HepG2 (cell line): ENCODE data around the gene RABGGTA. TPM values are rescaled to one million over a fixed set of nuclear protein-coding genes. Genes with fewer than 3 reads are reported as not detected.

Experiments
- BRF2 ChIP-seq: sonication (generic); formaldehyde crosslinking; IDR thresholded peaks from 2 replicates; pipeline ENCODE4 v1.8.1; 2022; ENCODE audit warnings: mild to moderate bottlenecking, missing genetic modification reagents
- CREBL2 ChIP-seq: sonication (generic); formaldehyde crosslinking; IDR thresholded peaks from 2 replicates; pipeline ENCODE4 v1.8.1; 2023; ENCODE audit warnings: missing genetic modification reagents, mild to moderate bottlenecking, borderline replicate concordance
- ELF4 ChIP-seq: sonication (generic); formaldehyde crosslinking; IDR thresholded peaks from 2 replicates; pipeline ENCODE4 v1.5.0; 2020; ENCODE audit warnings: missing genetic modification reagents, mild to moderate bottlenecking, moderate library complexity, borderline replicate concordance
- MAFF ChIP-seq: IDR thresholded peaks from 2 replicates; pipeline ENCODE4 v1.6.1; 2011; ENCODE audit warnings: low read depth, low read length, improper control_type of control experiment
- MAFG ChIP-seq: sonication (generic); formaldehyde crosslinking; IDR thresholded peaks from 2 replicates; pipeline ENCODE4 v1.5.1; 2020; ENCODE audit warnings: mild to moderate bottlenecking, missing genetic modification reagents
- MEIS2 ChIP-seq: sonication (generic); formaldehyde crosslinking; IDR thresholded peaks from 2 replicates; pipeline ENCODE4 v1.9.0; 2021; ENCODE audit warnings: mild to moderate bottlenecking, missing genetic modification reagents
- MLLT10 ChIP-seq: sonication (generic); formaldehyde crosslinking; IDR thresholded peaks from 2 replicates; pipeline ENCODE4 v1.4.0; 2020; ENCODE audit warnings: missing genetic modification reagents
- NCOA5 ChIP-seq: sonication (generic); formaldehyde crosslinking; IDR thresholded peaks from 2 replicates; pipeline ENCODE4 v1.4.0; 2020; ENCODE audit warnings: missing genetic modification reagents
- NFIC ChIP-seq: IDR thresholded peaks from 2 replicates; pipeline ENCODE4 v1.6.1; 2012; ENCODE audit warnings: mild to moderate bottlenecking, low read length, inconsistent platforms
- ONECUT2 ChIP-seq: sonication (generic); formaldehyde crosslinking; IDR thresholded peaks from 2 replicates; pipeline ENCODE4 v1.4.0; 2020; ENCODE audit warnings: missing genetic modification reagents
- PCBP2 ChIP-seq: fragments of 200-400 bp; formaldehyde crosslinking; optimal IDR thresholded peaks from 2 replicates; pipeline ENCODE3; 2018; ENCODE audit warnings: low read length, low read depth; ENCODE audit not compliant: poor library complexity, severe bottlenecking
- SKIL ChIP-seq: sonication (generic); formaldehyde crosslinking; IDR thresholded peaks from 2 replicates; pipeline ENCODE4 v1.8.0; 2022; ENCODE audit warnings: missing genetic modification reagents, mild to moderate bottlenecking, moderate library complexity, borderline replicate concordance
- XBP1 ChIP-seq: sonication (generic); formaldehyde crosslinking; IDR thresholded peaks from 2 replicates; pipeline ENCODE4 v1.5.0; 2020; ENCODE audit warnings: missing genetic modification reagents
- ZMYM4 ChIP-seq: sonication (generic); formaldehyde crosslinking; IDR thresholded peaks from 2 replicates; pipeline ENCODE4 v1.8.1; 2023; ENCODE audit warnings: mild to moderate bottlenecking, missing genetic modification reagents
- polyA plus RNA-seq, 8 experiments: library from polyadenylated mRNA; depleted of rRNA in 3 of 8; stranded (reverse) in 7 of 8; unstranded in 1 of 8; fragments of >200 nt; fragmentation: Illumina TruSeq in 4 of 8; extraction: Trizol in 4 of 8; gene quantifications; 2 replicates each; pipeline versions ENCODE4 v1.2.1 to v1.2.3, GENCODE V29; 2011 to 2016; ENCODE audit warnings: low read depth in 4 of 8, missing spikeins in 1 of 8, mixed read lengths in 1 of 8; ENCODE audit not compliant: insufficient read depth in 1 of 8
- total RNA-seq, 5 experiments: library from RNA; depleted of rRNA; stranded (reverse); fragments of >200 nt; fragmentation: Illumina TruSeq; extraction: Trizol; gene quantifications; 2 replicates each; pipeline ENCODE4 v1.2.3, GENCODE V29; 2016; ENCODE audit warnings: low read depth in 1 of 5
- TF ChIP-seq, protein P1 (sequence below): sonication (generic); formaldehyde crosslinking; IDR thresholded peaks from 2 replicates; pipeline ENCODE4 v1.5.1; 2020; ENCODE audit warnings: mild to moderate bottlenecking, missing genetic modification reagents, moderate library complexity
- TF ChIP-seq, protein P2 (sequence below): sonication (generic); formaldehyde crosslinking; IDR thresholded peaks from 2 replicates; pipeline ENCODE4 v1.5.0; 2020; ENCODE audit warnings: missing genetic modification reagents, mild to moderate bottlenecking, borderline replicate concordance

The RABGGTA gene
- total and polyA plus RNA-seq, 2 of the 13 experiments (the other 11 are each of a cell fraction or from before 2014, with no cell fraction given), result 57.9 to 90.8 TPM

- TF ChIP-seq, protein P1, sequence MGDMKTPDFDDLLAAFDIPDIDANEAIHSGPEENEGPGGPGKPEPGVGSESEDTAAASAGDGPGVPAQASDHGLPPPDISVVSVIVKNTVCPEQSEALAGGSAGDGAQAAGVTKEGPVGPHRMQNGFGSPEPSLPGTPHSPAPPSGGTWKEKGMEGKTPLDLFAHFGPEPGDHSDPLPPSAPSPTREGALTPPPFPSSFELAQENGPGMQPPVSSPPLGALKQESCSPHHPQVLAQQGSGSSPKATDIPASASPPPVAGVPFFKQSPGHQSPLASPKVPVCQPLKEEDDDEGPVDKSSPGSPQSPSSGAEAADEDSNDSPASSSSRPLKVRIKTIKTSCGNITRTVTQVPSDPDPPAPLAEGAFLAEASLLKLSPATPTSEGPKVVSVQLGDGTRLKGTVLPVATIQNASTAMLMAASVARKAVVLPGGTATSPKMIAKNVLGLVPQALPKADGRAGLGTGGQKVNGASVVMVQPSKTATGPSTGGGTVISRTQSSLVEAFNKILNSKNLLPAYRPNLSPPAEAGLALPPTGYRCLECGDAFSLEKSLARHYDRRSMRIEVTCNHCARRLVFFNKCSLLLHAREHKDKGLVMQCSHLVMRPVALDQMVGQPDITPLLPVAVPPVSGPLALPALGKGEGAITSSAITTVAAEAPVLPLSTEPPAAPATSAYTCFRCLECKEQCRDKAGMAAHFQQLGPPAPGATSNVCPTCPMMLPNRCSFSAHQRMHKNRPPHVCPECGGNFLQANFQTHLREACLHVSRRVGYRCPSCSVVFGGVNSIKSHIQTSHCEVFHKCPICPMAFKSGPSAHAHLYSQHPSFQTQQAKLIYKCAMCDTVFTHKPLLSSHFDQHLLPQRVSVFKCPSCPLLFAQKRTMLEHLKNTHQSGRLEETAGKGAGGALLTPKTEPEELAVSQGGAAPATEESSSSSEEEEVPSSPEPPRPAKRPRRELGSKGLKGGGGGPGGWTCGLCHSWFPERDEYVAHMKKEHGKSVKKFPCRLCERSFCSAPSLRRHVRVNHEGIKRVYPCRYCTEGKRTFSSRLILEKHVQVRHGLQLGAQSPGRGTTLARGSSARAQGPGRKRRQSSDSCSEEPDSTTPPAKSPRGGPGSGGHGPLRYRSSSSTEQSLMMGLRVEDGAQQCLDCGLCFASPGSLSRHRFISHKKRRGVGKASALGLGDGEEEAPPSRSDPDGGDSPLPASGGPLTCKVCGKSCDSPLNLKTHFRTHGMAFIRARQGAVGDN (CRISPR knock-in tag), result peak; percentile 100
- peak; percentile 90; the same call in 1 of the 2 replicates for TF ChIP-seq XBP1 (CRISPR knock-in tag)
- TF ChIP-seq MEIS2, result peak; percentile 99
- TF ChIP-seq BRF2 (CRISPR knock-in tag), result peak; percentile 100
- TF ChIP-seq MAFG (CRISPR knock-in tag), result no peak
- no peak for TF ChIP-seq MLLT10 (CRISPR knock-in tag)
- TF ChIP-seq, protein P2, sequence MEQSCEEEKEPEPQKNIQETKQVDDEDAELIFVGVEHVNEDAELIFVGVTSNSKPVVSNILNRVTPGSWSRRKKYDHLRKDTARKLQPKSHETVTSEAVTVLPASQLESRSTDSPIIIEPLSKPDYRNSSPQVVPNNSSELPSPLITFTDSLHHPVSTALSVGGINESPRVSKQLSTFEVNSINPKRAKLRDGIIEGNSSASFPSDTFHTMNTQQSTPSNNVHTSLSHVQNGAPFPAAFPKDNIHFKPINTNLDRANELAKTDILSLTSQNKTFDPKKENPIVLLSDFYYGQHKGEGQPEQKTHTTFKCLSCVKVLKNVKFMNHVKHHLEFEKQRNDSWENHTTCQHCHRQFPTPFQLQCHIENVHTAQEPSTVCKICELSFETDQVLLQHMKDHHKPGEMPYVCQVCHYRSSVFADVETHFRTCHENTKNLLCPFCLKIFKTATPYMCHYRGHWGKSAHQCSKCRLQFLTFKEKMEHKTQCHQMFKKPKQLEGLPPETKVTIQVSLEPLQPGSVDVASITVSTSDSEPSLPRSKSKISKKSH (CRISPR knock-in tag), result peak; percentile 99
- TF ChIP-seq ONECUT2 (CRISPR knock-in tag), result peak; percentile 75
- TF ChIP-seq PCBP2, result no peak
- TF ChIP-seq CREBL2 (CRISPR knock-in tag), result peak; percentile 98
- TF ChIP-seq ELF4 (CRISPR knock-in tag), result peak; percentile 97
- TF ChIP-seq NCOA5 (CRISPR knock-in tag), result no peak
- TF ChIP-seq SKIL (CRISPR knock-in tag), result peak; percentile 91
- peak; percentile 100 for TF ChIP-seq ZMYM4 (CRISPR knock-in tag)
- no peak for TF ChIP-seq NFIC
- no peak for TF ChIP-seq MAFF
These were observed at the start of gene RABGGTA (continued) for GRCh38 chr14:24271134-24271833.
